Activated T-helper 1 cell treated with Interleukin-2 at 50 U/mL for 16 hours (primary cell): ENCODE measurements around the gene KLHL12.
"Not testable (repeated sequence)": the region's sequence is repeated elsewhere in the genome, so short reads cannot be mapped to it uniquely, and the experiment has no call there.

Experiments
- DNase-seq: peaks from one replicate; pipeline ENCODE4 v3.0.0-alpha.2; 2020; ENCODE audit warnings: low read depth

KLHL12 gene

DNA sequence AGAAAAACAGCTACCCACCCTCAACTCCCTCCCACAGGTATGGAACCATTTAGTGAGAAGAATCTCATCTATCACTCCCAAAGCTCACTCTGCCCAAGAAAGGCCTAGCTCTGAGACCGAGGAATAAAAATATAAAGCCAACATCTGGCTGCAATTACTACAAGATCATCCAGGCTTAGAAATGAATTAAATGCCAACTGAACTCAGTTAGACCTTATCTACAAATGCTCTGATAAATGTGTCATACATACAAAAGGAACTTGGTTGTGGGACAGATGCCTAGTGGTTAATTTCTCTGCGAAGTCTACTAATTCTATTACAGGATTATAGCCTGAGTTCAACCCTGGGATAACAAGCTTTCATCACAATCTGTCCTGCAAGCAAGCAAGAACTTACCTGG is 24.4 kb upstream of the KLHL12 start:
- DNase-seq, result no peak

DNA sequence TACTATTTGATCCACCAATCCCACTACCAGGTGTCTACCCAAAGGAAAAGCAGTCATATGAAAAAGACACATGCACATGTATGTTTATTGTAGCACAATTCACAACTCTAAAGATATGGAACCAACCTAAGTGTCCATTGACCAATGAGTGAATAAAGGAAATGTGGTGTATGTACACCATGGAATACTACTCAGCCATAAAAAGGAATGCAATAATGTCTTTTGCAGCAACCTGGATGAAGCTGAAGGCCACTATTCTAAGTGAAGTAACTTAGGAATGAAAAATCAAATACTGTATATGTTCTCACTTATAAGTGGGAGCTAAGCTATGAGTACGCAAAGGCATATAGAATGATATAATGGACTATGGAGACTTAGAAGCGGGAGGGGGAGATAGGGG is 18.4 kb upstream of the KLHL12 start:
- DNase-seq, result no peak

GRCh38 chr1:202944438-202944921 is 17.4 kb upstream of the KLHL12 start:
- no peak for DNase-seq

- no peak for DNase-seq
Measured at GRCh38 chr1:202942426-202942825, 15.4 kb upstream of the KLHL12 start.

- DNase-seq, result no peak
Measured at GRCh38 chr1:202941372-202941771, 14.3 kb upstream of the KLHL12 start.

- no peak for DNase-seq
Measured at GRCh38 chr1:202940561-202940960, 13.5 kb upstream of the KLHL12 start.

GRCh38 chr1:202938287-202938925 is 11.4 kb upstream of the KLHL12 start:
- no peak for DNase-seq

- DNase-seq, result not testable (repeated sequence)
Measured at GRCh38 chr1:202936409-202936808, 9.4 kb upstream of the KLHL12 start.

GRCh38 chr1:202935844-202936243 is 8.8 kb upstream of the KLHL12 start:
- no peak for DNase-seq

- no peak for DNase-seq
Measured at GRCh38 chr1:202934755-202935154, 7.7 kb upstream of the KLHL12 start.

DNA sequence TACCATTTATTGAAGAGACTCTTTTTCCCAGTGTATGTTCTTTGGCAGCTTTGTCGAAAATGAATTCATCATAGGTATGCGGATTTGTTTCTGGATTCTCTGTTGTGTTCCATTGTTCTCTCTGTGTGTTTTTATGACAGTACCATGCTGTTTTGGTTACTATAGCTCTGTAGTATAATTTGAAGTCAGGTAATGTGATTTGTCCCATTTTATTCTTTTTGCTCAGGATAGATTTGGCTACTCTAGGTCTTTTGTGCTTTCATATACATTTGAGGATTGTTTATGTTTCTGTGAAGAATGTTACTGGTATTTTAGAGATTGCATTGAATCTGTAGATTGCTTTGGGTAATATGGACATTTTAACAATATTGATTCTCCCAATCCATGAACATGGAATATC is 5.4 kb upstream of the KLHL12 start:
- DNase-seq, result no peak

DNA sequence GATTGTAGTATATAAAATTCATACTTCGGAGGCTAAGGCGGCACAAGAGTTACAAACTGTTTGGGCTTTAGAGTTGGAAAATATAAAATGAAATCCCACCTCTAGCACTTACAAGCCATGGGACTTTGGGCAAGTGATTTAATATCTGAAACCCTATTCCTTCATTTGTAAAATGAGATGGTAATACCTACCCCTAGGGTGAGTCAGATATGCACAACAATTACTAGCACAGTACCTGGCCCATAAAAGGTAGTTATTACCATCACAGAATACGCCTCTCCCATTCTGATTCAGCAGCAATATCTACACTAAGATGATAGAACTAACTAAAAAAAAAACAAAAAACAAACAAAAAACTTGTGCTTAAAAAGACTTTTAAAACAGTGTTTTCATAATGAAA is 3.5 kb downstream of the KLHL12 start:
- DNase-seq, result no peak

GRCh38 chr1:202919615-202920014 is 7.4 kb downstream of the KLHL12 start:
- DNase-seq, result no peak

DNA sequence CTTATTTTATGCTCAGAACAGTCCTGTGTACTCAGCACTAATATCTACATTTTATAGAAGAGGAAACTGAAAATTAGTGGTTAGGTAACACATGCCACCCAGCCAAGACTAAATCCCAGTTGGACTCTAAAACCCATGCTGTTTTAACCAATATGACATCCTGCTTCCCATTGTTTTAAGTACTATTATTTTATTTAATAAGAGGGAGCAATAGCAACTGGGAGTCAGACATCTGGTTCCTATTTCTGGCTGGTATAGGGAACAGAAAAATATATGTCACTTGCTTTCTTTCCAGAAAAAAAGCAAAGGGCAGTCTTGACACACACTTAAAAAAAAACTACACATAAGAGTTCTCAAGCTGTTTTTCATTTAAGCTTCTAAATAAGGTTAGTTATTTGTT is 11.9 kb downstream of the KLHL12 start:
- no peak for DNase-seq

DNA sequence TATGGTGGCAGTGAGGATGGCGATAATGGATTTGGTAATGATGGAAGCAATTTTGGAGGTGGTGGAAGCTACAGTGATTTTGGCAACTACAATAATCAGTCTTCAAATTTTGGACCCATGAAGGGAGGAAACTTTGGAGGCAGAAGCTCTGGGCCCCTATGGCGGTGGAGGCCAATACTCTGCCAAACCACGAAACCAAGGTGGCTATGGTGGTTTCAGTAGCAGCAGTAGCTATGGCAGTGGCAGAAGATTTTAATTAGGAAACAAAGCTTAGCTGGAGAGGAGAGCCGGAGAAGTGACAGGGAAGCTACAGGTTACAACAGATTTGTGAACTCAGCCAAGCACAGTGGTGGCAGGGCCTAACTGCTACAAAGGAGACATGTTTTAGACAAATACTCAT is 14.6 kb downstream of the KLHL12 start:
- DNase-seq, result not testable (repeated sequence)

GRCh38 chr1:202909494-202909893 is 17.5 kb downstream of the KLHL12 start:
- no peak for DNase-seq

DNA sequence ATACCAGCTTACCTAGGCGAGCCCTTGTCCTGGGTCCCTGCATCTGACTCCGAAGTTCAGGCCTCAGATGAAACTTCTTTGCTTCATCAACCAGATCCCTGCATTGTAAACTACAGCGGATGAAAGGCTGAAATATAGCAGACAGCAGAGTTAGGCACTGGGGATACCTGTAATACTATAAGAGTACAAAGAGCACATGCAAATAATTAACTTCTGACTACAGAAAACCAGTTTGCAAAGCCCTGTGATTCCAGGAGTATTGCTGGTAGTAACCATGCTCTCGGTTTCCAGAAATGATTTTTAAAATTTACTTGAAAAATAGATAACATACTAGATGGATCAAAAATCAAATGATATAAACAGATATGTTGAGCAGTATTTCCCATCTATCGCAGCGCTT is 18.0 kb downstream of the KLHL12 start:
- DNase-seq, result no peak

DNA sequence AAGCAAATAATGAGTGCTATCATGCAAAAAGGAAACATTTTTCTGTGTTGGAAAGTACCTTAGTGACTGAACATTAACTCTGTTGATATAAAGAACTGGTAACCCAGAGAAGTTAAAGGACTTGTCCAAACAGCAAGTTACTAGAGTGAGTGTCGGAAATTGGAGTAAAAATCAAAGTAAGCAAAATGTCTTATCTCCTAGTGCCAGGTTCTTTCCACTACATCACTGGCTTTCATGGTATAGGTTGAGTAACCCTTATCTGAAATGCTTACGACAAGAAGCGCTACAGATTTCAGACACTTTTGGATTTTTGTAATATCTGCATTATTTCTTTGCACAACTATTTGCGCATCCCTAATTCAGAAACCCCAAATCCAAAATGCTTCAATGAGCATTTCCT is 21.7 kb downstream of the KLHL12 start:
- DNase-seq, result no peak

DNA sequence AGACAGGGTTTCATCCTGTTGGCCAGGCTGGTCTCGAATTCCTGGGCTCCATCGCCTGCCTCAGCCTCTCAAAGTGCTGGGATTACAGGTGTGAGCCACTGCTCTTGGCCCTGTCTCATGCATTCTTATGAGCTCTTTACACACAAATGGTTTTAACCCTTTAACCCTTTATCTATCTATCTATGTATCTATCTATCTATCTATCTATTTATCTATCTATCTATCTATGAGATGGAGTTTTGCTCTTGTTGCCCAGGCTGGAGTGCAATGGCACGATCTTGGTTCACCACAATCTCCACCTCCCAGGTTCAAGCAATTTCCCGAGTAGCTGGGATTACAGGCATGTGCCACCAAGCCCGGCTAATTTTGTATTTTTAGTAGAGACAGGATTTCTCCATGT is 23.2 kb downstream of the KLHL12 start:
- not testable (repeated sequence) for DNase-seq

GRCh38 chr1:202901555-202901954 is 25.5 kb downstream of the KLHL12 start:
- DNase-seq, result no peak

DNA sequence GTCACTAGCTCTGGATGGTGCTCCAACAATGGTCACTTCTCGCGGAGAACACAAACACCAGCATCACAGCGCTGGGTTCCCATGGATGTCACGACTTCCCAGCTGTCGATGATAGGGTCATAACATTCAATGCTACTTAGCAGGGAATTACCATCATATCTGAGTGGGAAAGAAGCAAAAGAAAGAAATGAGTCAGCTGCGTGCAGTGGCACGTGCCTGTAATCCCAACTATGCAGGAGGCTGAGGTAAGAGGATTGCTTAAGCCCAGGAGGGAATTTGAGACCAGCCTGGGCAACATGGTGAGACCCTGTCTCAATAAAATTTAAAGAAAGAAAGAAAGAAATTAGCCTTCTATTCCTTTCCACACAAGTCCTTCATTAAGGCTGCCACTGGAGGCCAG is 34.5 kb downstream of the KLHL12 start:
- DNase-seq, result no peak

DNA sequence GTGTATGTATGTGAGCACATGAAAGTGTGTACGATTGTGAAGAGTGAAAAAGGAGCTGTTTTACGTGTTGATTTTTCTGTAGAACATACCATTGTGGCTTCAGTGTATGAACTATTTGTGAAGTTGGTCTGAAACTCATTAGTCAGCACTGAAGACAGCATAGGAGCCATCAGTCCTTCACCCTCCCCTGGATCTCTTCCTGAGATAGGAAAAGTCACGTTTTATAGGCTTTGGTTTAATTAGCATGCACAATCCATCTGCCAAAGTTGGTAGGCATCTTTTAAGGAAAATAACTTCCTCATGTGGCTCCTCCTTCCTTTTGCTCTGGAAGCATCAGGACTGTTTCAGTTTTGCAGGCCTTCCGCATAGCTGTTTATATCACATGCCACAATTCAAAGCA is 36.6 kb downstream of the KLHL12 start:
- no peak for DNase-seq

- DNase-seq, result peak; percentile 96
Measured at GRCh38 chr1:202888531-202889360, 38.3 kb downstream of the KLHL12 start, which contains the start of gene RABIF. TSS of gene RABIF (minus strand) at chr1:202889149. CDS start at chr1:202889098, 51 bp downstream.

DNA sequence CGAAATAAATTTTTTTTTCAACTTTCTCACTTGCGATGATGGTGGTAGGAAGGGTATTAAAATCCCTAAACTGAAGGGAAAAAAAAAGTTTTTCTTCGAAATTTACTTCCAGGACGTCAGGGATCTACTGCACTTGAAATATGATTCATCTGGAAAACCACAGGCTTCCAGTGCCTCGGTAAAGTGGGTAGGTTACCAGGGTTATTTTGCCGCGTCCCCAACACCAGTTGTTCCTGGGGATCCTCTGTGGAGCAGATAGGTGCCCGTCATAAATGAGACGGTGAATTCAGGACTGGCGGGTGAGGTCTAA is 38.9 kb downstream of the KLHL12 start:
- DNase-seq, result no peak
